Measurements from ENCODE around the gene PAX2. TPM values are rescaled to one million over a fixed set of nuclear protein-coding genes. Genes with fewer than 3 reads are reported as not detected.
A peak's percentile ranks its signal among the peaks of the same experiment; 100 is the strongest.
"Not testable (repeated sequence)": the region's sequence is repeated elsewhere in the genome, so short reads cannot be mapped to it uniquely, and the experiment has no call there.

The PAX2 gene
- total RNA-seq (2014; rRNA removed; shearing (Covaris generic)) = not detected in 2 replicates

DNA sequence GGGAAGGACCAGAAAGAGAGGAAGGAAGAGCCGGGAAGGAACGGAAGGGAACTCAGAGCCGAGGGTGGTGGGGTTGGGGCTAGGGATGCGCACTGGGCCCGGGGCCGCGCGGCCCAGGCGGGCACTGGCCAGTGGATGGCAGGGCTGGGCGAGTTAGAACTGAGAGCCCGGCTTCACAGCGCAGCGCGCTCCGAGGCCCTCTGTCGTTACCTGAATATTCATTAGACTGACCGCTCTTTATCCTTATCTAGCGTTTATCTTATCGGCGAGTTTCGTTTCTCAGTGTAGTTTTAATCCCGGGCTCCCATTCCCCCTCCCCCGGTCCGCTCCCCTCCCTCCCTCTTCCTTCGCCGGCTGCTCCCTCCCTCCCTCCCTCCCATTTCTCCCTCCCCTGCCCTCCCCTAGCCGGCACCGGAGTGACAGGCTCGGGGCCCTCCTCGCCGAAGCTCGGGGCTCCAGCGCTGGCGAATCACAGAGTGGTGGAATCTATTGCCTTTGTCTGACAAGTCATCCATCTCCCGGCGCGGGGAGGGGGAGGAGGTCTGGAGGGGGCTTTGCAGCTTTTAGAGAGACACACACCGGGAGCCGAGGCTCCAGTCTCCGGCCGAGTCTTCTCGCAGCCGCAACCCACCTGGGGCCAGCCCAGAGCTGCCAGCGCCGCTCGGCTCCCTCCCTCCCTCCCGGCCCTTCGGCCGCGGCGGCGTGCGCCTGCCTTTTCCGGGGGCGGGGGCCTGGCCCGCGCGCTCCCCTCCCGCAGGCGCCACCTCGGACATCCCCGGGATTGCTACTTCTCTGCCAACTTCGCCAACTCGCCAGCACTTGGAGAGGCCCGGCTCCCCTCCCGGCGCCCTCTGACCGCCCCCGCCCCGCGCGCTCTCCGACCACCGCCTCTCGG, at the start of gene PAX2:
PAX2 (plus strand) TSS at position 596 of the 895 bp plus-strand sequence. CDS start 679 bp downstream, outside the sequence.
- DNase-seq (ENCODE audit: low read depth) = peak; percentile 80

DNA sequence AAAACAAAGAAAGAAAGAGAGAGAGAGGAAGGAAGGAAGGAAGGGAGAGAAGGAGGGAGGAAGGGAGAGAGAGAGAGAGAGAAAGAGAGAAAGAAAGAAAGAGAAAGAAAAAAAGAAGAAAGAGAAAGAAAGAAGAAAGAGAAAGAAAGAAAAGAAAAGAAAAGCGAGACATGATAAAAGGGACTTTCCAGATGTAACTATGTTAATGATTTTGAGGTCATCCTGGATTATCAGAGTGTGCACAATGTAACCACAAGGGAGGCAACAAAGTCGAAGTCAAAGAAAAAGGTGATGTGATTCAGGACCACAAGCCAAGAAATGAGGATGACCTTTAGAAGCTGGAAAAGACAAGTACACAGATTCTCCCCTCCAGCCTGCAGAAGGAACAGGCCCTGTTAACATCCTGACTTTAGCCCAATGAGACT, 48.9 kb upstream of the PAX2 start:
- peak; percentile 40 for DNase-seq (ENCODE audit: low read depth)

DNA sequence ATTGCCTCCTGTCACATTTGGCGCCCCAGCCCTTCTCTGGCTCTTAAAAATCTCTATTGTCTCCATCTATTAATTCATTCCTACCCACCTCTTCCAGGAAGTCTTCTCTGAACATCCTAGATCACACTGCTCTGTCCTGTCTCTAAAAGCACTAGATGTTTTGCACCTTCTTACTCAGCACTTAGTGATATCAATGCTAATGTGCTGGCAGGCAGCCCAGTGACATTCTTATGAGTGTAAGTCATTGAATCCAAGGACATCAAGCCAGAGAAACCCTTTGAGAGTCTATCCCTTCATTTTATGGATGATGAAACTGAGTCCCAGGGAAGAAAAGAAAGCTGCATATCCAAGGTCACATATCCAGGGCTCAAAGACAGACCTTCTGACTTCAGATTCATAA, 48.3 kb upstream of the PAX2 start:
- peak; percentile 87 for DNase-seq (ENCODE audit: low read depth)

DNA sequence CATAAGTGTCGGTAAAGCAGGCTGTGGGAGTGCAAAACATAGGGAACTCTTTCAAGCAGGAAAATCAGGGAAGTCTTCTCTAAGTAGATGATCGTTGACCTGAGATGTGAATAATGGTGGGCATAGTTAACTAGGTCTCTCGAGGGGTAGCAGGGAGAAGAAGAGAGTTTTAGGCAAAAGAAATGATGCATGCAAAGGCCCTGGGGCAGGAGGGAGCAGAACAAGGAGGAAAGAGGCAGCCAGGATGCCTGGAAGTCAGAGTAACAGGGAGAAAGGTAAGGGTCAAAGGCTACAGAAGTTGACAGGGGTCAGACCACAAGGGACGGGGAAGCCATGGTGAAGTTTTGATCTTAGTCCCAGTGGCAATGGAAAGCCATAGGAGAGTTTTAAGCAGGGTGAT, 47.8 kb upstream of the PAX2 start:
- DNase-seq (ENCODE audit: low read depth) = no peak

DNA sequence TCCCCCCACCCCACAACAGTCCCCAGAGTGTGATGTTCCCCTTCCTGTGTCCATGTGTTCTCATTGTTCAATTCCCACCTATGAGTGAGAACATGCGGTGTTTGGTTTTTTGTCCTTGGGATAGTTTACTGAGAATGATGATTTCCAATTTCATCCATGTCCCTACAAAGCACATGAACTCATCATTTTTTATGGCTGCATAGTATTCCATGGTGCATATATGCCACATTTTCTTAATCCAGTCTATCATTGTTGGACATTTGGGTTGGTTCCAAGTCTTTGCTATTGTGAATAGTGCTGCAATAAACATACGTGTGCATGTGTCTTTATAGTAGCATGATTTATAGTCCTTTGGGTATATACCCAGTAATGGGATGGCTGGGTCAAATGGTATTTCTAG, 43.7 kb upstream of the PAX2 start:
- DNase-seq (ENCODE audit: low read depth) = not testable (repeated sequence)

DNA sequence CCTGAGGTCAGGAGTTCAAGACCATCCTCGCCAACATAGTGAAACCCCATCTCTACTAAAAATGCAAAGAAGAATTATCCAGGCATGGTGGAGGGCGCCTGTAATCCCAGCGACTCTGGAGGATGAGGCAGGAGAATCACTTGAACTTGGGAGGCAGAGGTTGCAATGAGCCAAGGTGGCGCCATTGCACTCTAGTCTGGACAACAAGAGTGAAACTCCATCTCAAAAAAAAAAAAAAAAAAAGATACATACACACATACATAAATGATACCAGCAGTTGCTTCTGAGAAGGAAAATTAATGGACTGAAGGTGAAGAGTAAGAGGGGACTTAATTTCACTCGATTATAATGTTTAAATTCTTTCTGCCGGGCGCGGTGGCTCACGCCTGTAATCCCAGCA, 40.2 kb upstream of the PAX2 start:
- no peak for DNase-seq (ENCODE audit: low read depth)

DNA sequence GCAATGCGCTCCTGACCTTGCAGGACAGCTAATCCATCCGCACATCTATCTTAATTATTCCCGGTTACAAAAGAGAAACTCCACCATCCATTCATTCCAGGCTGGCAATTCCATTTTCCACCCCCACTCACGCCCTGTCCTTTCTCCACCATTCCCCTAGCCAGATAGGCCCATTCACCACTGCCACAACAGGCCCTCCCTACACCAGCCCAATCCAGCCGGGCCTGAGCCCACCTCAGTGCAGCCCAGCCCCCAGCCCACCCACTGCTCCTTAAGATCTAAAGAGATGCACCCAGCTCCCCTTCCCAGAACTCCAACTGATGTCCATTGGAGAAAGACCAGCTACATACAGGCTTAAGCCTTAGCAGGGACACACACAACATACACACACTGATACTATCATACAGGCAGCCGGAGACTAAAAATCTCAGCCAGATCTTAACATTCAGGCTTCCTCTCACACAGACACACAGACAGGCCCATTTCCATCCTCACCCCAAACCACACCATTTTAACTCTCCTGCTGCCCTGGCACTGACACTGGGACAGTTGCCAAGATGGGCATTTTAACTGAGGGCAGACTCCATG, 38.0 kb upstream of the PAX2 start:
- DNase-seq (ENCODE audit: low read depth) = no peak

DNA sequence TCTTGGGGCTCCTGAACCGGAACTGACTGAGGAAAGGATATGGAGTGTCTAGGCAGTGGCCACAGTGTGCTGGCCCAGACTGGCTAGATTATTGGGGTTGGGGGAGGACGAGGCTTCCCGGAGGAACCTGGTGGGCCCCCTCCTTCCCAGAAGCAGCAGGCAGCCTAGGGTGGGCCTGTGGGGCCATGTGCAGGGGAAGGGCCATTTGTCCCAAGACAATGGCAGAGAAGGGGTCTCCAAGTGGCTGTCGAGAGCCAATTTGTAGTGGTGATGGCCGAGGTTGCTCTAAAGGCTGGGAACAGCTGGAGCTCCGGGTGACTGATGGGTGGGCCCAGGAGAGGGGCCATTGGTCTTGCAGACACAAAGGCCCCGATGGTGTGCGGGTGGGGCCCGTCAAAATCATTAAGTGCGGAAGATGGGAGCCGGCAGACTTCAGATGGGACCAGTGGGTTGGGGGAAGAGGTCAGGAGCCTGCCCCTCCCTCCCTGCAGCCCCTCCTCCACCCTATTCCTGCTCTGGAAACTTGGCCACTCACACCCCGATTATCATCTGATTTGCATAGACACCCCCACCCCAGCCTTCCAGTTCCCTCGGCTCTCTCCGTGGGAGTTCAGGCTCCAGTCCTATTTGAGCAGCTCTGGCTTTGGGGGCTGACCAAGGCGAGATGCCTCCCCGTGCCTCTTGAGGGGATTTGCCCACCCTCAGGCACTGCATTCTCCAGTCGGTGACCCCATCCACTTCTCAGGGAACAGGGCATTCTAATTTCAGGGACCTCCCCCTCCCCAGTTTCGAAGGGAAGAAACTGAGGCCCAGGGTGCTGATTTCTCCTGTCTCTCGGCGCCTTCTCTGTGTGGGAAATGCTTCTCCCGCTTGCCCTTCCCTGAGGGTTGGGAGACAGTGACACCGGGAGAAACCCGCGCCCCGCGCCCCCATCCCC, 36.0 kb upstream of the PAX2 start:
- DNase-seq (ENCODE audit: low read depth) = no peak

DNA sequence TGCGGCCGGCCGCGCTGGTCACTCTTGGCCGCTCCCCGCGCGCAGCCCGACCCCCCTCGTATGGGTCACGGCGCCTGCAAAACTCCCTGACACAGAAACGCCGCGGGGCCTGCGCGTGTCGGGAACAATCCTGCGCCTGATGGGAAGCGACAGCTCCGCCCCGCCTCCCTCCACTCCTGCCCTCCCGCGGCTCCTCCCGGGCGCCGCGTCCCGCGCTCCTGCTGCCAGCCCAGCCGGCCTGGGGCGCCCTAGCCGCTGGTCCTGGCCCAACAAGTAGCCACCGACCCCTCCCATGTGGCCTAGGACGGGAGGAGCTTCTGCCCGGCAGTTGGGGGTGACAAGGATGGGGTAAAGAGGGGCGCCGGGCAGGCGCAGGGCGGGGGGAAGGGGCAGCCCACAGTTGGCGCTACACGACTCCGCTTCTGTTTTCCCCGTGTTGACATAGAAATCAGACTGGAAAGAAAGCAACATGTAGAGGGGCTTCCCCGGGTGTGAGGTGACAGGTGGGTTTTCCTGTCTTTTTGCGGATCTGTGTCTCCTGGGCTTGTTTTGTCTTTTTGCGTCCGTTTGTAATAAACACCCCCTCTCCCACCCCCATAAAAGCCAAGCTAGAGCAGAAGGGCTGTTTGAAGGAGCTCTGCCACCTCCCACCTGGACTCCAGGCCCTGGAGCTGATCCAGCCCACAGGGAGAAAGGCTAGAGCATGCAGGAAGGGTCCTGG, 35.1 kb upstream of the PAX2 start:
- peak; percentile 34 for DNase-seq (ENCODE audit: low read depth)

DNA sequence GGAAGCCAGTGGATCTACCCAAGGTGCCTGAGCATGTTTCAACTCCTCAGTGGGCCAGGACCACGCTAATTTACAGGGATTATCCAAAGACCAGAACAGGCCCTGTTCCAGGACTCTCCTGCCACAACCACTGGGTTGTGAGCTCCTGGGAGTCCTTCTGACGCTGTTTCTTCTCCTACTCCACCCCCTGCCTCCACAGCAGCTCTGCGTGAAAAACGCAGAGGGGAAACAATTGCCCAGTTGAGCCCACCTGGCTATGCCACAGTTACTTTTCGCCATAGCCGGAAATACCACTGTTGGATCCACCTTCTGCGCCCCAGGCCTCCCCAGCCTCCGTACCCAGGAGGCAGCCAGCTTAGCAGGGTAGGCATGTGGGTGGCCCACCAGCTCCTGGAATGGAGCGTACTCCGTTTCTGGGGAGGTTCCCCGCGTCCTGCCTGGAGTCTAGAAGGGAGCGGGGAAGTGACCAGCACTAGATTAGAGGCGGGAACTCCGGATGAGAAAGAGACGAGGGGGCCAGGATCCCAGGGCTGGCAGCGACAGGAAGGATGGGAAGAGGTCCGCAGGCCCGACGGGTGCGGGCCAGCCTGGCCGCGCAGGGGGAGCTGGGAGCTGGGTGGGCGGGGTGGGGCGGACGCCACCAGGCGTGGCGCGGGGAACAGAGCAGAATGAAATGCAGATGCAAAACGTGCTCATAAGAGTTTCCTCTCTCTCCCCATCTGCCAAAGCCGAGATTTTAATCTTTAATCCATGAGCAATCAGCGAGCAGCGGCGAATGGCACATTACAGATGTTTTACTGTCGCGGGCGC, 32.1 kb upstream of the PAX2 start:
- DNase-seq (ENCODE audit: low read depth) = peak; percentile 33

DNA sequence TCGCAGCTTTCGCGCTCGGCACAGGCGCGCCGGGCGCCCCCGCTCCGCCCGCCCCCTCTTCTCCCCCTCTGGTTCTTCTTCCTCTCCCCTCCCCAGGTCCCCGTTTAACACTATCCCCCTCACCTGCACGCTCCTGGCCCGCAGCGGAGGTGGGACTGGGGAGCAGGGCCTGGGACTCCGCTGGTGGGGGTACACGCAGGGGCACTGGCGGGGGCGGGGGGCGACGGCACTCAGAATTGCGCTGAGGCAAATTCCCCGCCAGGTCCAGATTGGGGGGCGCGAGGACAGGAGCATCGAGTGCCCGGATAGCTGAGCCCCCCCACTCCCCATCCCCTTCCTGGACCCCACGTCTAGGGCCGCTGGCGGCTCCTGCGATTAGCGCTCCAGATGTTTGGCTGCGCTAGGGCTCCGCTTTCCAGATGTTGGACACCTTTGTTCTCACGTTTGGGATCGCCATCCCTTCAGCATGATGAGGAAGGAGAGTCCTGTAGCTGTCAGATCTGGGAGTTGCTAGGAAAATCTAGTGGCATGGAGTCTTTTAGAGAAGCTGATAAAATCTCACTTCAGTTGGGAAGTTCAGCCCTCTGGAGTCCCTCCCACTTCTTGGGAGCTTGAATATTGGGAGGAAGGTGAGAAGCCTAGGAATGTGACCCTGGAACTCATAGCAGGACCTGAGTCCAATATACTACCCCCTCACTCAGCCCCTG, 31.4 kb upstream of the PAX2 start:
- DNase-seq (ENCODE audit: low read depth) = no peak

DNA sequence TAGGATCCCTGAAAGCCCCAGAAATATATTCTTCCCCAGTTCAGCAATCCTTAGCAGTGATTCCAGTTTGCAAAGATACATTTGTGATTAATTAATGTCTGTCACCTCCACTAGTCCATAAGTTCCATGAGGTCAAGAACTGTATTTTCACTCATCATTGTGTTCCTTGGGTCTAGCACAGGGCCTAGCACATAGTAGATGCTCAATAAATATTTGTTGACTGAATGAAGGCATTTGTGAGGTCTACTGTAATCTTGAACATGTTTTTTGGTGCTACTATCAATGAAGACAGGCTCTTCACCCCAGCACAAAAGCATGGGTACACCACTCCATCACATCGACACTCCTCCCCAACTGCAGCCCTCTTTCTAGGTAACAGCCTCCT, 30.8 kb upstream of the PAX2 start:
- no peak for DNase-seq (ENCODE audit: low read depth)

DNA sequence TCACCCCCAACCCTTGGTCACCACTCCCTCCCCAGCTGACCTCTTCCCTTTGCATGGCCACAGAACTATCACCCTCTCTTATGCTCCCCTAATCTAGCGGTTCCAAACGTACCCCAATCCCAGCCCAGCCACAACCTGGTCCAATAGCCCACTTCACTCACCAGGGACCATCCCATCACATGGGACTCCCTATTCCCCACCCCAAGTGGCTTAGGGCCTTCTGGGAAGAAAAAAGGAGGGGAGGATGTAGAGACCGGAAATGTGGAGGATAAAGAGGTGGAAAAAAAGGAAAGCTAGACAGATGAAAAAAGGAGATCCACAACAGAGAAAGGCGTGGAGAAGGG, 30.3 kb upstream of the PAX2 start:
- no peak for DNase-seq (ENCODE audit: low read depth)

DNA sequence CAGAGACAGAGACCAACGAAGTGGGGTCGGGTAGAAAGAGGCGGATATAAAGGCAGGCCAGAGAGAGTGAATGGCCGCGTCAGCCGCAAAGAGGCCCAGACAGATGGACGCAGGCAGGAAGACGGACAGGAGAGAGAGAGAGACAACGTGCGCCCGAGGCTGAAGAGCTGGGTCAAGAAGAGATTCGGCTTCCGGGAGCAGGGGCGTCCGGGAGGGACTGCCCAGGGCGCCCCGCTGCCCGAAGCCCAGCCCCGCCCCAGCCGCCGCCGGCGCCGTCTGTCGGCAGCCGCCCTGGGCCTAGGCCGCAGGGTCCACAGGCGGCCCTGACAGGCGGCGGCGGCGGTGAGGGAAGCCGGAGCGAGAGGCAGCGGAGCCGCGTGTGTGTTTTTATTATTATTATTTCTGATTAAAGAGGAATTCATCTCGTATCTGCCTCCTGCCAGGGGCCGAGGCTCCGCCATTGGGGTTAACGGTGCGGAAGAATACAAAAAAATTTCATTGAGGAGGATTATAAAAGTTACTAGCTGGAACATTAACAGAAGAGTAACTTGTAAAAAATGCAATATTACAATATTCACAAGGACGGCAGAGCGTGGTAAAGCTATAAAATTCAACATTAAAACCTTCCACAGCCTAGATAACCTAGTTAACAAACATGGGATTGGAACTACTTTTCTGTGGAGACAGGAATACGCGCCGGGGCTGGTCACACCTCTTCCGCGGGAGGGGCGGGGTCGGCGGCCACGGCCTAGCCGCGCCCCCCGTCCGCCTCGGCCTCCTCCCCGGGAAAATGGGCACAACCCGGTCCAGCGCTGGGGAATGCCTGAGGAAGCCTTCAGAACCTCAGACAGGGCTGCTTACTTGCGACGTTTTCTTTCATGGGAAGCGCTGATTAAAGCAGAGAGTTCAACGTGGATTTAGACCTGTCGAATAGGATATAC, 29.7 kb upstream of the PAX2 start:
- DNase-seq (ENCODE audit: low read depth) = no peak

DNA sequence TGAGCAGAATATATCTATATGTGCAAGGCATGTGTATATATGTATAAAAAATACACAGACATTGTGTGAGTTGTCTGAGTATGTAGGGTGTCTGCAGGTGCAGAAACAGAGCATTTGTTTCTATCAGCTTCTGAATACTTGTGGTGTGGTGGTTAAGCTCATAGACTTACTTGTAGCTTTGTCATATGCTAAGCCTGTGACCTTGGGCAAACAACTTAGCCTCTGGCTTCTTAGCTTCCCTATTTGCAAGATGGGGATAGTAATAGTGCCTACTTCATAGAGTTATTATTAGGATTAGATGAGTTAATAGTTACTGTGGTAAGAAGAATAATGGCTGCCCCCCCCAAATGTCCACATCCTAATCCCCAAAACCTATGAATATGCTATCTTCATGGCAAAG, 28.2 kb upstream of the PAX2 start:
- DNase-seq (ENCODE audit: low read depth) = no peak

DNA sequence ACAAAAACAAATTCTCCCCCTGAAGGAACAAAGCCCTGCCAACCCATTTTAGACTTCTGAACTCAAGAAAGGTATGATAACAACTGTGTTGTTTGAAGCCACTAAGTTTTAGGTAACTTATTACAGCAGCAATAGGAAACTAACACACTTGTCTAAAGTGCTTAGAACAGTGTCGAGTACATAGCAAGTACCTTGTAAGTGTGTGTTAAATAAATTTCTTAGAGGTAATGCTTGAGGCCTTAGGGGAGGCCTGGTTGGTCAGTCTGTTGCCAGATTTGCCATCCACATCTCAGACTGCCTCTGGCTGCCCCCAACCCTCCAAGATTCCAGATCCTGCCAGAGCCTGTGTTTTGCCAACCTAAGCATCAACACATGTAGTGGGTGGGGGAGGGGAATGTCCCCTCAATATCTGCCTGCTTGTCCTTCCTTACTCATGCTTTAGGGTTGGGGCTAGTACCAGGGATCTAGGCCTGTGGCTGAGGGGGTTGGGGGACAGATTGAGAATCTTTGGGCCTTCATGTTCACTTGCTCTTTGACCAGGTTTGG, 27.1 kb upstream of the PAX2 start:
- DNase-seq (ENCODE audit: low read depth) = no peak

DNA sequence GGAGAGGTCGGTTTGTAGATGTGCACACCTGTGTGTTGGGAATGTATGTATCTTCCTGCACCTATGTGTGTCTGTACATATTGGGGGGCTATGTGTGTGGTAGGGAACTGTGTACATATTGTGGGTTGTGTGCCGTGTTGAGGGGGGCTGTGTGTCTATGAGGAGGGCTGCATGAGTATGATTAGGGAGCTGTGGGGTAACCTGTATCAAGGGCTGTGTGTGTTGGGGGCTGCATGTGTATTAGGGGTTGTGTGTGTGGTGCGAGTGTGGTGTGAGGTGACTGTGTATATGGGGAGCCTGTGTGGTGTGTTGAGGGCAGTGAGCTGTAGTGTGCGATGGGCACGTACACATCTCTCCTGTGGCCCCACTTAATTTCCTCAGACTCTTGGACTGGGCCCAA, 22.2 kb upstream of the PAX2 start:
- DNase-seq (ENCODE audit: low read depth) = no peak

DNA sequence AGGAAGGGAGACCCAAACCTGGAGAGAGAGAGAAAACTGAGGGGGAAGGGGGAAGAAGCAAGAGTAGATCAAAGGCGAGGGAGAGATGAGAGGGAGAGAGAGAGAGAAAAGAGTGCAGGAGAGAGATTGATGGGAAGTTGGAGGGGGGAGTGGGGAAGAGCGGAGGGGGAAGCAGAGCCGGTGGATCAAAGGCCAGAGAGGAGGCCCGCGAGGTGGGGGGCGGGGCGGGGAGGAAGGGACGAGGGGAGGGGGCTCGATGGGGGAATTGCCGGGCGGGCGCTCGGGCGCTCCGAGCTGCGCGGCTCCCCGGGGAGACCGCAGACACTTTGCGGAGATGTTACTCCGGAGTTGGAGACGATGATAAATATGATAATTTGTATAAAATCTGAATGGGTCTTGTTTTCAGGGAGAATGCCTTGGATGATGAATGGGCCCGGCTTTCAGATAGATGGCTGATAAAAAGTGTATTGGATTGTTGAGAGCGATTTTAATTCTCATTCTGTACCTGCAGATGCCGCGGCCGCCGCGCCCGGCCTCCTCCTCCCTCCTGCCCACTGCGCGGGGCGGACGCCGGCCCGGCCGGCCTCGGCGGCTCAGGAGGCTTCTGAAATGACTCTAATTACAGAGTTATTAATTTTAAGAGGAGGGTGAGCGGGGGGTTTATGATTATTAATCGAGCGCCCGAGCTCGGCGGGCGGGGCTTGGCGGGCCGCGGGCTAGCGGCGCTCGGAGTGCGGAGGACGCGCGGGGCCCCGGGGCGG, 21.4 kb upstream of the PAX2 start:
- no peak for DNase-seq (ENCODE audit: low read depth)
